Activated CD8-positive, alpha-beta memory T cell treated with anti-CD3 and anti-CD28 coated beads for 24 hours (primary cell): ENCODE measurements around the gene SAMD4B.
A peak's percentile ranks its signal among the peaks of the same experiment; 100 is the strongest.

Experiments
- DNase-seq: peaks from one replicate; pipeline ENCODE4 v3.0.0-alpha.2; 2020

Gene SAMD4B

DNA sequence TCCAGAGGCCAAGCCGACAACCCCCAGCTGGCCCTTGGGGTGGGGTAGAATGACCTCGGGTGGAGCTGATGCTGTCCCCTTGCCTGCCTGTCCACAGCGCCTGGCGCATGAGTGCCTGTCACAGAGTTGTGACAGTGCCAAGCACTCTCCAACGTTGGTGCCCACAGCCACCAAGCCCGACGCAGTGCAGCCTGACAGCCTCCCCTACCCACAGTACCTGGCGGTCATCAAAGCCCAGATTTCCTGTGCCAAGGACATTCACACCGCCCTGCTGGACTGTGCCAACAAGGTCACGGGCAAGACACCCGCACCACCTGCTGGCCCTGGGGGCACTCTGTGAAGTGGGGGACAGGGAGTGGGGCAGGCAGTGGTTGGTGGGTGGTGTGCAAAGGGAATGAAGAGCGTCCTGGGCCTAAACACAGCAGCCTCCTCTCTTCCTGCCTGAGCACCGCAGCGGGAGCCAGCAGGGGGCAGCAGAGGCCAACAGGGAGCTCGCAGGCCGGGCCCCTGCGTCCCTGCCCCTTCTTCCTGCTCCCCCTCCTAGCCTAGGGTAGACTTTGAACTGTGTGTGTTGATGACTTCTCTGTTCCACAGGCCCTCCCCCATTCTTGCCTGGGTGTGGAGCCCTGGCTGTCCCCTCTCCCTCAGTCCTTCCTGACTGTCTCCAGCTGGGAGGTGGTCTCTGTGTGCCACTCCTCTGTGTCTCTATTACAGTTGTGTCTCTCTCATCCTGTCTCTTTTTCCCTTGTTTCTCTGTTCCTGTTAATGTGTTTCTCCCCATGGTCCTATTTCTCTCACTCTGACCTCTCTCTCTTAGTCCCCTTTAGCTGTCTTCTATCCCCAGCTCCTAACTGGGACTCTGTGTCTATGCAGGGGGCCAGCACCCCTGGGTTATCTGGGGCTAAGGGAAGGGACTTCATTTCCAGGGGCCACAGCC, 55.4 kb downstream of the SAMD4B start:
- peak; percentile 97 for DNase-seq

DNA sequence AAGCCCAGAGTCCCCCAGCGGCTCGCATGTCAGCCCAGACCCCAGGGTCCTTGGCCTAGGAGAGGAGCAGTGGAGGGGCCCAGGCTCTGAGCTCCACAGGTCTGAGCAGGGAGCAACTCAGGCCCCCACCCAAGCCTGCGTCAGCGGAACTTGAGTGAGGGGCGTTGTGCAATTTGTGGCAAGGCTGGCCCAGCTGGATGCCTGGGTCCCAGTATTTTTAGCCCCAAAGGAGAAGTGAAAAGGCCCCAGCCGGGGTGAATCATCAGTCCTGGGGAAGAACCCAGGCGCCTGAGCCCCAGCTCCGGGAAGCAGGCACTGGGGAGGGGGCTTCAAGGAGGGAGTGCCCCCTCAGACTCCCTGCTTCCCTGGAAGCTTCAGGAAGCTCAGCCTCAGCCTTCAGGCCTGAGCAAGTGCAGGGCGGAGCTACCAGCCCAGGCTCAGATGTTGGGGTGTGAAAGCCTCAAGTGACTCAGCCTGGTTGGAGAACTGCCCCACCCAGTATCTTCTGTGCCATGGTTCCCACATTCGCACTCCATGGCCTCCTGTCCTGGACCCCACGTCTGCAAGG, 56.2 kb downstream of the SAMD4B start:
- peak; percentile 78 for DNase-seq

GRCh38 chr19:39399668-39400050, 57.4 kb downstream of the SAMD4B start:
- no peak for DNase-seq

GRCh38 chr19:39400061-39400460, 57.8 kb downstream of the SAMD4B start:
- DNase-seq = no peak

DNA sequence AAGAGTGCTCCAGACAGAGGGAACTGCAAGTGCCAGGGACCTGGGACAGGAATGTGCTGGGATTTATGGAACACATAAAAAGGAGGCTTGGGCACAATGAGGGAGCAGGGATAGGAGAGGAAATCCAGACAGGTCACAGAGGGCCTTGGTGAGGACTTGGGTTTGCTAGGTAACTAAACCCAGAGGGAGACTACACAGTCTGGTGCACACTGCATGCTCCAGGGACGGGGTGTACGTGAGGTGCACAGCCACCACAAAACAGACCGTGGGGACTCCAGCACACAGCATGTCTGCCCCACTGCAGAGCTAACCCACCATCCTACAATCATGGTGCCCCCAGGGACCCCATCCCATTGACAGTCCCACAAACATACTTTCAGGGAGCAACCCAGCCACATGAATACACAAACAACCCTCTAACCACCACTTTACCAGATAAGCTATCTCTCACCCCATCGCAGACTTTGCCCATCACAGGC, 58.9 kb downstream of the SAMD4B start:
- DNase-seq = no peak

- DNase-seq = peak; percentile 87
These were observed 59.5 kb downstream of the SAMD4B start for GRCh38 chr19:39401549-39402345.

DNA sequence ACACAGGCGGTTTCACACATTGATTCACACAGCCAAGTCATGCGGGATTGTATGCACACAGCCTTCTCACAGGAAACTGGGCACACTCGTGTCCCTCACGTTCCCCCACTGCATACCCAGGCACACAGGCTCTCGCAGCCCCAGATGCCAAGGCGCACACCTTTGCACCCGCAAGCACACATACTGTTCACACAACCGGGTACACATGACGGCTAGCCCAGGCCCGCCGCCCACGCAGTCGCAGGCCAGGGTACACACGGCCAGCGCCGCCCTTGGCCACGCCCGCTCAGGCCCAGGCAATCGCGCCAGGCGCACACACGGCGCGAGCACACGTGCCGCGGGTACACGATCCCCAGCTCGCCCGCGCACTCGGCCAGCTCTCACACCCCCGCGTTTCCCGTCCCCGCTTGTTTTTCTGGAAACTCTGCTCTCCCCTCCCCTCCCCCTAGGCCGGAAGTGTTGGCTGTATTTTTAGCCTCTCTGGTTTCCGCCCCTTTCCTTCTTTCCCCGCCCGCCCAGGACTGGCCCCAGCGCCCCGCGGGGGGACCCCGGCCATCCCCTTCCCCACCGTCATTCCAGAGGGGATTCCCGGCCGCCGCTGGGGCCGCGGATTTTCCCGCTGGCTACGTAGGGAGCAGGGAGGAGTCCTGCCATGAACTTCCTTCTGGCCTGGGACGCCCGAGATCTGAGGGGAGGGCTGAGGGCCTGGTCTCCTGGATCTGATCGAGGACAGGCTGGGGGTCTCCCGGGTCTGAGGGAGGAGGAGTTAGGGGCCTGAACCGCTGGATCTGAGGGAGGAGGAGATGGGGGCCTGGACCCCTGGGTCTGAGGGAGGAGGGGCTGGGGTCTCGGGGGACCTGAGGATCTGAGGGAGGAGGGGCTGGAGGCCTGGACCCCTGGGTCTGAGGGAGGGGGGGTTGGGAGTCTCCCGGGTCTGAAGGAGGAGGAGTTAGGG, 60.4 kb downstream of the SAMD4B start:
- peak; percentile 91 for DNase-seq

DNA sequence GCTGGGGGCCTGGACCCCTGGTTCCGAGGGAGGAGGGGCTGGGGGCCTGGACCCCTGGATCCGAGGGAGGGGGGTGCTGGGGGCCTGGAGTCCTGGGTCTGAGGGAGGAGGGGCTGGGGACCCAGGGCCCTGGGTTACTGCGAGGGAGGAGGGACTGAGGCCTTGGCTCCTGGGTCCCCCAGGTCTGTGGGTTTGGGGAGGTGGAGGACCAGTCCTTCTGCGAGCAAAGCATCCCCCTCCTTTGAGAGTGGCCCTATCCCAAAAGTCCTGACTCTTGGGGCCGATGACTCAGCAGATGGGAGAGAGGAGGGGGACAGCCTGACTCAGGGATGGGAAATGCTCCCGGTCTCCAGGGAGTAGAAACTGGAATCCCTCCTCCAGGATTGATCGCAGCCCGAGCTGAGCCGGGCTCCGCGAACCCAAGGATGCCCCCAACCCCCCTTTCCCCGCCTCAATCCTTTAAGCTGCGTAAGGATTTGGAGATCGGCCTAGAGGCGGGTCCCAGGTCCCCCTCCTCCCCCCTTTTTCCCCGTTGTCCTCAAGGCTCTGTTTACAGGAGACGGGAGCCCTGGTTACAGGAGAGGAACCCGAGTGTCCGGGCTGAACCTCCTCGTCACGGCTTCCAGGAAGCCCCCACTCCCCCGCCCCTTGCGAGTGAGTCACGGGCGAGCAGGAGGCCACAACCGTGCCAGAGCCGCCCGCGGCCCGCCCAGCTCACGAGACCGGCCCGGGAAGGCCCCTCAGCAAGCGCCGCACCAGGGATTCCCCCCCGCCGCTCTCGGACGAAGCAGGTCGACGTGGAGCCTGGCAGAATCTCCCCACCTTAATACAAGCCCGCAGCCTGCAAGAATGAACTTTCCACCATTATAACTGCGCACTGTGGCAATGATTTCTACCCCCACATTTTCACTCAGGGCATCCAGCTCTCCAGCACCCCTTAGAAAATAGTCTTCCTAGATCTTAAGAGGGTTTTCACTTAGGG, 61.4 kb downstream of the SAMD4B start:
- DNase-seq = peak; percentile 96

DNA sequence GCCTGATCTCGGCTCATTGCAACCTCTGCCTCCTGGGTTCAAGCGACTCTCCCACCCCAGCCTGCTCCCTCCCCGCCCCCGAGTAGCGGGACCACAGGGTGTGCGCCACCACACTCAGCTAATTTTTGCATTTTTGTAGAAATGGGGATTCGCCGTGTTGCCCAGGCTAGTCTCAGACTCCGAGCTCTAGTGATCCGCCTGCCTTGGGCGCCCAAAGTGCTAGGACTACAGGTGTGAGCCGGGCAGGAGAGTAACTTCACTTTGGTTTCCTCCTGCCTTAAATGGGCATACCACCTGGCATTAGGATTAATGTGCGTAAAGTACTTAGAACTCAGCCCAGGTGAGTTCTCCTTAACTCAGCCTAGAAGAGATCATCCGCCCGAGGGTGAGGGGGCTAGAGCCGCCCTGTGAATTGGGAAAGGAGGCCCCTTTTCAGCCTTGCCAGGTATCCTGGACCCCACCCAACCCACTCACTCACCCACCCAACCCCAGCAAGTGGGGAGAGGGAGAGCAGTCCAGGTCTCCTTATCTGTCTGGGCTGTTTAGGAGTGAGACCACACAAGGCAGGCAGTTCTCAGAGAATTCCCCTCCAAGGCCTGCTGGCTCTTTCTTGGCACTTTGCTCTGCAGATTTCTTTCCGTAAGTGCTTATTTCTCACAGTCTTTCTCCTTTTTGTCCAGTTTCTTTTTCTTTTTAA, 63.2 kb downstream of the SAMD4B start:
- no peak for DNase-seq

GRCh38 chr19:39405958-39406655, 63.9 kb downstream of the SAMD4B start:
- DNase-seq = no peak

- peak; percentile 96 for DNase-seq
These were observed 64.6 kb downstream of the SAMD4B start, which contains the start of gene ZFP36 for GRCh38 chr19:39406656-39407409. ZFP36 (plus strand) TSS chr19:39406847; CDS start chr19:39406905, 58 bp downstream.

- no peak for DNase-seq
These were observed 65.1 kb downstream of the SAMD4B start for GRCh38 chr19:39407410-39407659.

GRCh38 chr19:39407660-39408391, 65.6 kb downstream of the SAMD4B start:
- DNase-seq = peak; percentile 77

GRCh38 chr19:39408392-39409207, 66.4 kb downstream of the SAMD4B start:
- no peak for DNase-seq

- peak; percentile 89 for DNase-seq
These were observed 67.2 kb downstream of the SAMD4B start for GRCh38 chr19:39409208-39410016.
